ENCODE measurements around the gene PITX2. TPM values are rescaled to one million over a fixed set of nuclear protein-coding genes. Genes with fewer than 3 reads are reported as not detected.

Gene PITX2
- total RNA-seq, 1 experiment from 2014 or later = 0.77 TPM

DNA sequence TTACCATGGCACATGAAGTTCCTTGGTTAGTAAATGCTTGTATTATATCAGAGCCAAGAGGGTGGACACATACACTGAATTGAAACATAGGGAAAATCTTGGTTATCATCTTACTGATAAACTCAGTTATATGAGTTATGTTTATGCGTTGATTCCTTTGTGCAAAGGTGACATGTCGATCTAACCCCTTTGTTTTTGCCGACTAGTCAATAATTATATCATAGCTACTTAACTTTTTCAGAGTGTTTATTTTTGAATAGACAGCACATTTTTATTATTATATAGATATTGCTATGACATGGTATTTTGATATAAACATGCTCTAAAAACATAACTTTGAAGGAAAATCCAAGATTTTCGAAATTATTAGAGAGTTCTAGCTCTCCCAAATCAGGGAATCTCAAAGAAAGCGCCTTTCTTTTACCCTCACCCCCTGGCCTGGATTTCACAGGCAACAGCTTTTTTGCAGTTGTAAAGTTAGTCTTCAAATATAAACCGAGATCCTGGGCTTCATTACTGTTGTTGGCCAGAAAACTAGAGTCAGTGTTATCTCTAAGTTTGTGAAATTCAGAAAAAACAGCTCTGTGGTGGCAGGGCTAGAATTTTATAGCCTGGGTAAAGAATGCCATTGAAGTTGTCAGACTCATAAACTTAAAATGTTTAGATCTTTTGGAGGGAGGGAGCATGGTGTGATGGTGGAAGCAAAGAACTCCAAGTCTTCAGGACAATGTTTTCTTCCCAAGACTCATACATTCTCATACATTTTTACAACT, 45.8 kb upstream of the PITX2 start:
- Mint-ChIP-seq H3K9me3 (ENCODE audit: unreplicated experiment) (no peaks in the 10 kb centered on the region), H3K4me3 (ENCODE audit: unreplicated experiment) (no peak overlapping the region), H3K4me1 (ENCODE audit: insufficient read depth, unreplicated experiment) (peaks cover 13% of the 10 kb centered on the region), H3K27me3 (ENCODE audit: insufficient read depth, unreplicated experiment) (no peaks in the 10 kb centered on the region), H3K27ac (ENCODE audit: low read depth, unreplicated experiment) (no peak overlapping the region), H3K36me3 (ENCODE audit: insufficient read depth, unreplicated experiment) (no peaks in the 10 kb centered on the region)
- DNase-seq (ENCODE audit: unreplicated experiment) = no peak
- intact Hi-C loops (cut with micrococcal nuclease) = no loop called here
- ChIA-PET CTCF (interaction anchor here (0.6 to 0.9 kb wide), 3 partner anchors 50 to 845 kb away, joined by 3 to 4 read pairs (median 4); no protein-coding TSS in a partner anchor), POLR2A (interaction anchor here (1.4 kb wide), 1 partner anchor 12 kb away, joined by 5 read pairs; no protein-coding TSS in a partner anchor)
- no peak for TF ChIP-seq CTCF (IDR thresholded peaks at IDR 0.05; ENCODE audit: unreplicated experiment)
- no TSS peak for BruUV-seq (replicated peaks)

DNA sequence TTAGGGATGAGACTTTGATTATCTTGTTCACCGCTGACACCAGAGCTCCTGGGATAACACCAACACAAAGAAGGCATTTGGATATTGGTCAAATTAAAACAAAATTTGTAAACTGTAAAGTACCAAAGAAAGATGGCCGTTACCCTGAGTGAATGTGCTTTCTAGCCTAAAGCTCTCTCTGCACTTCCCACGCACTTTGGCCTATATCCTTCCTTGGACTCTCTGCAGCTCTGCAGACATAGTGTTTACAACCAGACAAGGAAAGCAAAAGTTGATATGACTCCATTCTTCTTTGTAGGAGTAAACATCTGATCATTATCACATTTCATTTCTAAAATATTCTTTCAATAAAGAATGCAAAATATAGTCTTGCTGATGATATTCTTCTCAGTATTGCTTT, 44.8 kb upstream of the PITX2 start:
- no TSS peak for BruUV-seq (replicated peaks)
- H3K4me3 Mint-ChIP-seq (ENCODE audit: unreplicated experiment) = no peak overlapping the region
- H3K9me3 Mint-ChIP-seq (ENCODE audit: unreplicated experiment) = no peaks in the 10 kb centered on the region
- H3K4me1 Mint-ChIP-seq (ENCODE audit: insufficient read depth, unreplicated experiment) = peaks cover 14% of the 10 kb centered on the region
- CTCF ChIA-PET = interaction anchor here (0.8 to 1.0 kb wide), 3 partner anchors 9 to 436 kb away, joined by 3 to 4 read pairs (median 4); no protein-coding TSS in a partner anchor
- no peak overlapping the region for H3K27ac Mint-ChIP-seq (ENCODE audit: low read depth, unreplicated experiment)
- no peaks in the 10 kb centered on the region for H3K36me3 Mint-ChIP-seq (ENCODE audit: insufficient read depth, unreplicated experiment)
- no peak for TF ChIP-seq CTCF (IDR thresholded peaks at IDR 0.05; ENCODE audit: unreplicated experiment)
- no peak for DNase-seq (ENCODE audit: unreplicated experiment)
- intact Hi-C loops (cut with micrococcal nuclease) = no loop called here
- POLR2A ChIA-PET = interaction anchor here (1.0 to 1.9 kb wide), 2 partner anchors 45 to 83 kb away, joined by 3 to 4 read pairs; partner anchors contain the start of gene PITX2
- H3K27me3 Mint-ChIP-seq (ENCODE audit: insufficient read depth, unreplicated experiment) = peaks cover 2% of the 10 kb centered on the region

GRCh38 chr4:110666030-110666429, 43.2 kb upstream of the PITX2 start:
- H3K4me3 Mint-ChIP-seq (ENCODE audit: unreplicated experiment) = no peak overlapping the region
- H3K36me3 Mint-ChIP-seq (ENCODE audit: insufficient read depth, unreplicated experiment) = no peaks in the 10 kb centered on the region
- H3K4me1 Mint-ChIP-seq (ENCODE audit: insufficient read depth, unreplicated experiment) = peaks cover 19% of the 10 kb centered on the region
- no peaks in the 10 kb centered on the region for H3K9me3 Mint-ChIP-seq (ENCODE audit: unreplicated experiment)
- no peak for TF ChIP-seq CTCF (IDR thresholded peaks at IDR 0.05; ENCODE audit: unreplicated experiment)
- DNase-seq (ENCODE audit: unreplicated experiment) = no peak
- intact Hi-C loops (cut with micrococcal nuclease) = no loop called here
- H3K27ac Mint-ChIP-seq (ENCODE audit: low read depth, unreplicated experiment) = no peak overlapping the region
- H3K27me3 Mint-ChIP-seq (ENCODE audit: insufficient read depth, unreplicated experiment) = peaks cover 18% of the 10 kb centered on the region
- CTCF ChIA-PET = interaction anchor here (0.6 to 1.0 kb wide), 2 partner anchors 72 to 863 kb away, joined by 3 read pairs; no protein-coding TSS in a partner anchor
- POLR2A ChIA-PET = interaction anchor here (1.9 kb wide), 1 partner anchor 43 kb away, joined by 4 read pairs; the partner anchor contains the start of gene PITX2
- BruUV-seq (replicated peaks) = no TSS peak

DNA sequence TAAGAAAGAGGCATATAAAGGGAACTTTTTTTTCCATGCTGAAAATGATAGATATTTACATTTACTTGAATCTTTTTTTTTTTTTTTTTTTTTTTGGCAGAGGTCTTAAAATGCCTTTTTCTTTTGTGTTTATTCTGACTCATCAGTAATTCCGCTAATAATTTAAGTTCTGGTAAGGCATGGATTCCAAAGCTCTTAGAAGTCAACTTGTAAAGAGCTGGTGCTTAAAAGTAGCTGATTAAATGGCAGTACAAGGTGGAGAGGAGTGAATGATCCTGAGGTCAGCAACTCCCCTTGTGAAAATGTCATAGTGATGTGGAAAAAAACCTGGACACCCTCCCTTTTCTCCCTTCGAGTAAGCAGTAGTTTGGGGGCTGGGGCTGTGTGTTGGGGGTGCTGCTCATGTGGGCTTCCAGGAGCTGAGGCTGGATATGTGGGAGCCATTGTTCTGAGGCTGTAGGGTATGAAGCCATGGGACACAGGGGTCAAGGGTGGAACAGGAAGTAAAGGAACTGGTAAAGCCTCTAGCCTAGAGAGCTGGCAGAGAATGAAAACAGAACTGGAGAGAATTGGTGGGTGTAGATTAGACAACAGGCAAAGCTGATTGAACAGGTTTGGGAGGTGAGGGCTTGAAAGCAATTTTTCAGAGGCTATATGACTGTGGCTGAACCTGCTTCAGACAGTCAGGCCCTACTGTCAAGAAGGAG, 41.0 kb upstream of the PITX2 start:
- intact Hi-C loops (cut with micrococcal nuclease) = no loop called here
- TF ChIP-seq CTCF (IDR thresholded peaks at IDR 0.05; ENCODE audit: unreplicated experiment) = no peak
- Mint-ChIP-seq H3K27ac (ENCODE audit: low read depth, unreplicated experiment) (no peak overlapping the region), H3K36me3 (ENCODE audit: insufficient read depth, unreplicated experiment) (no peaks in the 10 kb centered on the region), H3K9me3 (ENCODE audit: unreplicated experiment) (no peaks in the 10 kb centered on the region), H3K4me3 (ENCODE audit: unreplicated experiment) (no peak overlapping the region), H3K4me1 (ENCODE audit: insufficient read depth, unreplicated experiment) (peaks cover 13% of the 10 kb centered on the region), H3K27me3 (ENCODE audit: insufficient read depth, unreplicated experiment) (peaks cover 35% of the 10 kb centered on the region)
- no TSS peak for BruUV-seq (replicated peaks)
- CTCF ChIA-PET = interaction anchor here (0.6 to 0.8 kb wide), 3 partner anchors 577 to 1657 kb away, joined by 3 to 4 read pairs (median 3); no protein-coding TSS in a partner anchor
- POLR2A ChIA-PET = interaction anchor here (0.7 to 0.9 kb wide), 2 partner anchors 17 to 84 kb away, joined by 3 to 4 read pairs; no protein-coding TSS in a partner anchor
- peak; percentile 17 for DNase-seq (ENCODE audit: unreplicated experiment)

All from MCF 10A (cell line).